Pancreas (tissue), 10 donors: ENCODE results near the gene SIRT2. TPM values are rescaled to one million over a fixed set of nuclear protein-coding genes. Genes with fewer than 3 reads are reported as not detected.
"Not testable (repeated sequence)": the region's sequence is repeated elsewhere in the genome, so short reads cannot be mapped to it uniquely, and the experiment has no call there.

ENCODE experiments used
- ATAC-seq, 4 donors: fragments of 200-7000 bp; cut with Tn5 transposase; one replicate each; pipeline versions ENCODE4 v1.8.0 to v1.9.1; 2020; ENCODE audit warnings: mild to moderate bottlenecking in 4 of 4, moderate library complexity in 4 of 4
- DNase-seq, 6 donors: peaks; one replicate each; pipeline ENCODE4 v3.0.0-alpha.2; 2020
- FAIRE-seq: peaks from 2 replicates; lab custom pipeline; 2012; peaks lifted over from hg19 to GRCh38; lab: Jason Lieb, UNC
- H3K27ac ChIP-seq, 4 donors: fragments of 200-600 bp; sonication (generic); 1 replicate in 3 of 4; 2 replicates in 1 of 4; pipeline versions ENCODE4 v1.5.0 to v1.8.0; 2020
- H3K27me3 ChIP-seq, 4 donors: fragments of 200-600 bp; one replicate each; pipeline ENCODE4 v1.8.0; 2021
- H3K36me3 ChIP-seq, 3 donors: fragments of 200-600 bp; sonication (generic) in 1 of 3; one replicate each; pipeline versions ENCODE4 v1.5.0 to v1.8.0; 2020 to 2021
- H3K4me1 ChIP-seq, 3 donors: fragments of 200-600 bp; one replicate each; pipeline ENCODE4 v1.8.0; 2021
- H3K4me3 ChIP-seq, 4 donors: fragments of 200-600 bp; sonication (generic) in 2 of 4; one replicate each; pipeline versions ENCODE4 v1.5.0 to v1.8.0; 2020 to 2021
- H3K9me3 ChIP-seq, 4 donors: fragments of 200-600 bp; one replicate each; pipeline ENCODE4 v1.8.0; 2021
- CTCF ChIP-seq, 4 donors: fragments of 200-600 bp; sonication (generic) in 3 of 4; IDR thresholded peaks; one replicate each; pipeline versions ENCODE4 v1.5.0 to v1.8.0; 2021; ENCODE audit warnings: antibody characterized with exemption in 4 of 4
- WGBS, 2 donors: extraction: QIAGEN DNeasy Blood & Tissue Kit; methylation state at CpG; one replicate each; pipeline ENCODE4 v1.1.7; 2013; 5-methylcytosine and 5-hydroxymethylcytosine counted together
- intact Hi-C, 3 donors: fragments of 100-400 bp; cut with DNase I; formaldehyde crosslinking; loops; one replicate each; pipeline versions ENCODE4 v1.11.1 to v1.14.2; 2022
- polyA plus RNA-seq, 2 donors: library from polyadenylated mRNA; stranded (reverse); fragments of 200-250 nt; gene quantifications; one replicate each; pipeline ENCODE4 v1.2.3, GENCODE V29; 2013
- total RNA-seq, 6 donors: library from RNA; stranded (reverse); fragmentation: NEBNext Ultra II Directional in 4 of 6; extraction: Animal tissue kit (Norgen Biotek cat#: 25700) in 4 of 6; gene quantifications; one replicate each; pipeline versions ENCODE4 v1.2.1 to v1.2.4, GENCODE V29; 2021 to 2023
- donor health status: healthy with polysubstance abuse.
- donor health status: DM: no; HTN: no; CAD: no; lungs with moderate emphysema.
- donor health status: DM: no; HTN: no; CAD: no.
- donor health status: control.
- donor health status: control.
- donor health status: Bipolar disorder and iron deficiency.
- donor health status: DM: yes; HTN: yes; CAD: no.
- donor health status: DM: no; HTN: no; CAD: no.
- donor health status: DM: no; HTN: no; CAD: no.
- donor health status: DM: yes; HTN: yes; CAD: no.

SIRT2 gene
- total and polyA plus RNA-seq, 8 donors, result 16.2 to 44.4 (median 19.8) TPM

GRCh38 chr19:38833092-38833425 is 66.4 kb downstream of the SIRT2 start:
- Histone ChIP-seq H3K36me3 (peaks cover 3 to 32% (median 14%) of the 10 kb centered on the region in 3 donors), H3K9me3 (no peaks in the 10 kb centered on the region), H3K4me1 (peaks cover 17 to 31% (median 24%) of the 10 kb centered on the region in 3 donors), H3K4me3 (no peak overlapping the region), H3K27me3 (no peaks in the 10 kb centered on the region), H3K27ac (no peak overlapping the region)
- ATAC-seq (no peak), FAIRE-seq (no peak), DNase-seq (no peak)
- TF ChIP-seq CTCF (IDR thresholded peaks at IDR 0.05), result no peak
- WGBS, 2 donors, result 94 to 97% methylated on average over 7 of the region's 7 CpGs
- intact Hi-C loops, result no loop called here

GRCh38 chr19:38831142-38831605 is 68.2 kb downstream of the SIRT2 start:
- H3K9me3 ChIP-seq, result no peaks in the 10 kb centered on the region
- H3K27ac ChIP-seq, result peak overlapping the region; percentile 71 to 94 (median 85)
- H3K36me3 ChIP-seq, result peaks cover 0 to 18% (median 3%) of the 10 kb centered on the region in 3 donors
- peaks cover 13 to 18% (median 16%) of the 10 kb centered on the region in 3 donors for H3K4me1 ChIP-seq
- peak; percentile 55 to 74 (median 66) for ATAC-seq
- 0% methylated on average over 16 of the region's 16 CpGs for WGBS, 2 donors
- intact Hi-C loops, result no loop called here
- H3K27me3 ChIP-seq, result no peaks in the 10 kb centered on the region
- DNase-seq, result peak; percentile 77 to 88 (median 80)
- FAIRE-seq, result no peak
- H3K4me3 ChIP-seq, result peak overlapping the region; percentile 44 to 71 (median 56)
- no peak for TF ChIP-seq CTCF (IDR thresholded peaks at IDR 0.05)

DNA sequence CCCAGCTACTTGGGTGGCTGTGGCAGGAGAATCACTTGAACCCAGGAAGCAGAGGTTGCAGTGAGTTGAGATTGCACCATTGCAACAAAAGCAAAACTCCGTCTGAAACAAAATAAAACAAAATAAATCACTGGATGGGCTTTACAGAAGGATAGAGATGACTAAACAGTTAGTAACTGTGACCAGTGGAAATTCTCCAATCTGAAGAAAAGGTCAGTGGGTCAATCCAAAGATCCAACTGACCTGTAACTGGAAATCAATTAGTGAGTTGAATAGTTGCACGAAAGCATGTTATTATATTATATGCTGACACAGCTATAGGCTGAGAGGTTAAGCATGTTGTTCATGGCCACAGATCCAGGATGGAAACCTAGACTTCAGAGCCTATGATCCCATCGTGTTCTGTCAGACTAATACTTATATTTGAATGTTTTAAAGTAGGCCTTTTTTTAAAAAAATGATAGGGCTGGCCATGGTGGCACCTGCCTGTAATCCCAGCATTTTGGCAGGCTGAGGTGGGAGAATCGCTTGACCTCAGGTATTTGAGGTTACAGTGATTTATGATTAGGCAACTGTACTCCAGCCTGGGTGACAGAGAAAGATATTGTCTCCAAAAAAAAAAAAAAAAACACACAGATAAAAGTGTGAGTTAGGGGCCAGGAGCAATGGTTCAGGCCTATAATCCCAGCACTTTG is 69.2 kb downstream of the SIRT2 start:
- FAIRE-seq, result no peak
- peaks cover 0 to 13% (median 3%) of the 10 kb centered on the region in 3 donors for H3K36me3 ChIP-seq
- H3K4me1 ChIP-seq, result peaks cover 9 to 16% (median 13%) of the 10 kb centered on the region in 3 donors
- no peaks in the 10 kb centered on the region for H3K9me3 ChIP-seq
- intact Hi-C loops, result no loop called here
- no peak for TF ChIP-seq CTCF (IDR thresholded peaks at IDR 0.05)
- DNase-seq, result no peak
- peak overlapping the region in 2 of 4 donors; percentile 63 to 71 for H3K4me3 ChIP-seq
- WGBS, 2 donors, result 48 to 49% methylated on average over 4 of the region's 4 CpGs
- no peaks in the 10 kb centered on the region for H3K27me3 ChIP-seq
- peak overlapping the region in 1 of 4 donors; percentile 94 for H3K27ac ChIP-seq
- ATAC-seq, result no peak

DNA sequence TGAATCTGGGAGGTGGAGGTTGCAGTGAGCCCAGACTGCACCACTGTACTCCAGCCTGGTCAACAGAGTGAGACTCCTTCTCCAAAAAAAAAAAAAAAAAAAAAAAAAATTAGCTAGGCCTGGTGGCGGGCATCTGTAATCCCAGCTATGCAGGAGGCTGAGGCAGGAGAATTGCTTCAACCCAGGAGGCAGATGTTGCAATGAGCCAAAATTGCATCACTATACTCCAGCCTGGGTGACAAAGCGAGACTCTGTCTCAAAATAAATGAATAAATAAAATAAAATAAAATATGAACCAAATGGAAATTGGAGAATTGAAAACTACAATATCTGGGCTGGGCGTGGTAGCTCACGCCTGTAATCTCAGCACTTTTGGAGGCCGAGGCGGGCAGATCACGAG is 70.2 kb downstream of the SIRT2 start:
- intact Hi-C loops, ATAC-seq: not testable (repeated sequence)

More for the DNA sequence above, 70.2 kb downstream of the SIRT2 start:
- DNase-seq, FAIRE-seq, H3K27ac ChIP-seq, H3K27me3 ChIP-seq, H3K4me3 ChIP-seq, H3K9me3 ChIP-seq: not testable (repeated sequence)
- WGBS, 2 donors, result 95 to 98% methylated on average over 7 of the region's 7 CpGs
- H3K36me3 ChIP-seq, result peaks cover 0 to 13% (median 3%) of the 10 kb centered on the region in 3 donors
- H3K4me1 ChIP-seq, result peaks cover 9 to 16% (median 13%) of the 10 kb centered on the region in 3 donors

Other genes starting within 250 kb of the SIRT2 start
- gene CAPN12, start 155.1 kb downstream of the SIRT2 start, total RNA-seq, result 1 to 10 TPM; 2.3 to 8.8 (median 7.1) TPM
- 10 to 100 TPM; 40.4 to 46.3 TPM for gene CAPN12, start 155.1 kb downstream of the SIRT2 start, polyA plus RNA-seq
- not detected for gene LGALS7, start 126.1 kb downstream of the SIRT2 start, total RNA-seq
- gene LGALS7, start 126.1 kb downstream of the SIRT2 start, polyA plus RNA-seq, result not detected
- gene LGALS7B, start 110.4 kb downstream of the SIRT2 start, total RNA-seq, result not detected
- under 1 TPM in 1 of 2 donors, not detected in 1; 0.38 TPM for gene LGALS7B, start 110.4 kb downstream of the SIRT2 start, polyA plus RNA-seq
- 10 to 100 TPM; 14.2 to 87.7 (median 63.7) TPM for gene LGALS4, start 86.7 kb downstream of the SIRT2 start, total RNA-seq
- 100 to 1,000 TPM in 1 of 2 donors, 10 to 100 TPM in 1; 80.9 to 135 TPM for gene LGALS4, start 86.7 kb downstream of the SIRT2 start, polyA plus RNA-seq
- gene ECH1, start 67.8 kb downstream of the SIRT2 start, total RNA-seq, result 100 to 1,000 TPM in 1 of 6 donors, 10 to 100 TPM in 5; 70.7 to 126 (median 92.5) TPM
- gene ECH1, start 67.8 kb downstream of the SIRT2 start, polyA plus RNA-seq, result 100 to 1,000 TPM; 112 to 197 TPM
- gene HNRNPL, start 49.6 kb downstream of the SIRT2 start, total RNA-seq, result 100 to 1,000 TPM in 4 of 6 donors, 10 to 100 TPM in 2; 97.0 to 161 (median 129) TPM
- 100 to 1,000 TPM in 1 of 2 donors, 10 to 100 TPM in 1; 89.2 to 128 TPM for gene HNRNPL, start 49.6 kb downstream of the SIRT2 start, polyA plus RNA-seq
- gene RINL, start 21.3 kb downstream of the SIRT2 start, total RNA-seq, result 10 to 100 TPM in 4 of 6 donors, 1 to 10 TPM in 2; 6.5 to 16.9 (median 10.5) TPM
- gene RINL, start 21.3 kb downstream of the SIRT2 start, polyA plus RNA-seq, result 10 to 100 TPM; 17.6 to 26.2 TPM
- gene NFKBIB, start 351 bp upstream of the SIRT2 start, total RNA-seq, result 10 to 100 TPM in 2 of 6 donors, 1 to 10 TPM in 4; 6.8 to 14.3 (median 9.3) TPM
- 10 to 100 TPM; 12.3 to 26.8 TPM for gene NFKBIB, start 351 bp upstream of the SIRT2 start, polyA plus RNA-seq
- under 1 TPM in 5 of 6 donors, not detected in 1; 0.17 to 0.22 (median 0.19) TPM for gene CCER2, start 12.6 kb upstream of the SIRT2 start, total RNA-seq
- gene CCER2, start 12.6 kb upstream of the SIRT2 start, polyA plus RNA-seq, result 1 to 10 TPM; 1.2 to 3.3 TPM
- gene SARS2, start 31.1 kb upstream of the SIRT2 start, total RNA-seq, result 10 to 100 TPM in 5 of 6 donors, 1 to 10 TPM in 1; 8.8 to 21.8 (median 14.0) TPM
- gene SARS2, start 31.1 kb upstream of the SIRT2 start, polyA plus RNA-seq, result 10 to 100 TPM; 73.2 to 80.6 TPM
- gene MRPS12, start 31.3 kb upstream of the SIRT2 start, total RNA-seq, result 10 to 100 TPM in 5 of 6 donors, 1 to 10 TPM in 1; 9.8 to 17.5 (median 14.0) TPM
- gene MRPS12, start 31.3 kb upstream of the SIRT2 start, polyA plus RNA-seq, result 10 to 100 TPM; 13.8 to 19.5 TPM
- gene FBXO17, start 76.1 kb upstream of the SIRT2 start, total RNA-seq, result 10 to 100 TPM in 1 of 6 donors, 1 to 10 TPM in 5; 5.8 to 10.1 (median 7.4) TPM
- 10 to 100 TPM; 11.8 to 13.8 TPM for gene FBXO17, start 76.1 kb upstream of the SIRT2 start, polyA plus RNA-seq
- gene FBXO27, start 132.9 kb upstream of the SIRT2 start, total RNA-seq, result 1 to 10 TPM; 2.2 to 5.5 (median 4.3) TPM
- 1 to 10 TPM; 1.0 to 2.6 TPM for gene FBXO27, start 132.9 kb upstream of the SIRT2 start, polyA plus RNA-seq
- gene ACP7, start 184.8 kb upstream of the SIRT2 start, total RNA-seq, result under 1 TPM in 1 of 6 donors, not detected in 5; 0.09 TPM
- under 1 TPM; 0.11 to 0.42 TPM for gene ACP7, start 184.8 kb upstream of the SIRT2 start, polyA plus RNA-seq
- 10 to 100 TPM; 19.4 to 37.2 (median 28.5) TPM for gene PAK4, start 226.2 kb upstream of the SIRT2 start, total RNA-seq
- 10 to 100 TPM; 29.9 to 38.4 TPM for gene PAK4, start 226.2 kb upstream of the SIRT2 start, polyA plus RNA-seq